Measurements from ENCODE around the gene SUMO1.

GRCh38 chr2:202169131-202169530 is 69.3 kb downstream of the SUMO1 start:
- no peak for TF ChIP-seq POLR2A (IDR thresholded peaks at IDR 0.05)
- no peak for TF ChIP-seq CTCF (IDR thresholded peaks at IDR 0.05 in 8 of 11, conservative IDR thresholded peaks at IDR 0.05 in 3 of 11)
